Neural cell (in vitro differentiated cells): ENCODE measurements around the gene ZNF750. TPM values are rescaled to one million over a fixed set of nuclear protein-coding genes. Genes with fewer than 3 reads are reported as not detected.

Source experiments
- H2AFZ ChIP-seq: fragments of 200-600, 300-800 bp; sonication (generic), shearing (Covaris generic); 2 replicates; pipeline ENCODE4 v1.6.0; 2014; ENCODE audit warnings: low read depth, mild to moderate bottlenecking, antibody characterized with exemption, low read length, moderate library complexity
- H3F3A ChIP-seq: fragments of 200-600 bp; shearing (Covaris generic); 2 replicates; pipeline ENCODE4 v1.6.1; 2016; ENCODE audit warnings: mild to moderate bottlenecking, moderate library complexity, mixed read lengths, antibody characterized with exemption, low read length; ENCODE audit not compliant: insufficient read depth, poor library complexity, severe bottlenecking
- H3K27ac ChIP-seq: fragments of 200-600, 300-800 bp; sonication (generic), shearing (Covaris generic); 2 replicates; pipeline ENCODE4 v1.5.1; 2014; ENCODE audit warnings: mild to moderate bottlenecking, low read length, moderate library complexity
- H3K27me3 ChIP-seq: fragments of 300-800, 200-600 bp; sonication (generic), shearing (Covaris generic); 2 replicates; pipeline ENCODE4 v1.6.0; 2014; ENCODE audit warnings: mild to moderate bottlenecking, low read depth, low read length, moderate library complexity; ENCODE audit not compliant: insufficient read depth
- H3K36me3 ChIP-seq: fragments of 300-800, 200-600 bp; sonication (generic), shearing (Covaris generic); 2 replicates; pipeline ENCODE4 v1.5.1; 2014; ENCODE audit warnings: mild to moderate bottlenecking, antibody characterized with exemption, low read length, moderate library complexity; ENCODE audit not compliant: insufficient read depth
- H3K4me2 ChIP-seq: fragments of 300-800, 200-600 bp; sonication (generic), shearing (Covaris generic); 2 replicates; pipeline ENCODE4 v1.6.0; 2014; ENCODE audit warnings: mild to moderate bottlenecking, low read length
- H3K4me3 ChIP-seq: fragments of 300-800, 200-600 bp; sonication (generic), shearing (Covaris generic); 2 replicates; pipeline ENCODE4 v1.5.1; 2014; ENCODE audit warnings: mild to moderate bottlenecking, low read length, moderate library complexity
- H3K79me2 ChIP-seq: fragments of 200-600 bp; shearing (Covaris generic); replicated peaks from 2 replicates; pipeline ENCODE4 v1.6.0; 2014; ENCODE audit warnings: mild to moderate bottlenecking, low read length, moderate library complexity; ENCODE audit not compliant: insufficient read depth
- H3K9ac ChIP-seq: fragments of 300-800, 200-600 bp; sonication (generic), shearing (Covaris generic); 2 replicates; pipeline ENCODE4 v1.6.1; 2016; ENCODE audit warnings: mild to moderate bottlenecking, low read length, mixed read lengths
- H3K9me2 ChIP-seq: fragments of 200-600 bp; shearing (Covaris generic); 2 replicates; pipeline ENCODE4 v1.6.1; 2016; ENCODE audit warnings: mild to moderate bottlenecking, low read length, mixed read lengths; ENCODE audit not compliant: insufficient read depth
- H3K9me3 ChIP-seq: fragments of 200-600, 300-800 bp; sonication (generic), shearing (Covaris generic); 2 replicates; pipeline ENCODE4 v1.6.1; 2016; ENCODE audit warnings: mild to moderate bottlenecking, mixed run types, low read length, moderate library complexity, mixed read lengths
- H4K20me1 ChIP-seq: fragments of 200-600 bp; shearing (Covaris generic); 2 replicates; pipeline ENCODE4 v1.6.1; 2016; ENCODE audit warnings: mild to moderate bottlenecking, mixed run types; ENCODE audit not compliant: insufficient read depth
- EP300 ChIP-seq: fragments of 450-650 bp; conservative IDR thresholded peaks from 2 replicates; pipeline ENCODE4 v1.6.1; 2014; ENCODE audit warnings: antibody characterized with exemption, mild to moderate bottlenecking, moderate library complexity; ENCODE audit not compliant: poor library complexity, severe bottlenecking
- EZH2 ChIP-seq: fragments of 200-600, 300-800 bp; shearing (Covaris generic), sonication (generic); IDR thresholded peaks from 2 replicates; pipeline ENCODE4 v1.6.1; 2014; ENCODE audit warnings: antibody characterized with exemption, low read length, borderline replicate concordance, mild to moderate bottlenecking; ENCODE audit not compliant: insufficient read depth, poor library complexity, severe bottlenecking
- MXI1 ChIP-seq: fragments of 450-650 bp; conservative IDR thresholded peaks from 2 replicates; pipeline ENCODE4 v1.6.1; 2014; ENCODE audit warnings: antibody characterized with exemption, mild to moderate bottlenecking; ENCODE audit not compliant: poor library complexity, severe bottlenecking
- POLR2AphosphoS5 ChIP-seq: IDR thresholded peaks from 2 replicates; pipeline ENCODE4 v1.6.1; 2012
- RAD21 ChIP-seq: fragments of 450-650 bp; conservative IDR thresholded peaks from 2 replicates; pipeline ENCODE4 v1.6.1; 2014; ENCODE audit warnings: antibody characterized with exemption, mild to moderate bottlenecking, moderate library complexity
- SMC3 ChIP-seq: fragments of 450-650 bp; conservative IDR thresholded peaks from 2 replicates; pipeline ENCODE4 v1.6.1; 2014; ENCODE audit warnings: antibody characterized with exemption, mild to moderate bottlenecking, moderate library complexity; ENCODE audit not compliant: poor library complexity
- TAF1 ChIP-seq: IDR thresholded peaks from 2 replicates; pipeline ENCODE4 v1.6.1; 2012; ENCODE audit warnings: low read depth
- polyA plus RNA-seq: library from polyadenylated mRNA; depleted of rRNA; stranded (reverse); fragments of >200 nt; gene quantifications from 2 replicates; pipeline ENCODE4 v1.2.3, GENCODE V29; 2014
- TF ChIP-seq, protein P1 (sequence below): IDR thresholded peaks from 2 replicates; pipeline ENCODE4 v1.6.1; 2012; ENCODE audit warnings: borderline replicate concordance
- TF ChIP-seq, protein P2 (sequence below): fragments of 450-650 bp; IDR thresholded peaks from 2 replicates; pipeline ENCODE4 v1.5.1; 2014; ENCODE audit warnings: antibody characterized with exemption, mild to moderate bottlenecking, moderate library complexity; ENCODE audit not compliant: poor library complexity, severe bottlenecking

The ZNF750 gene
- polyA plus RNA-seq, 1 donor from 2014 or later: not detected

DNA sequence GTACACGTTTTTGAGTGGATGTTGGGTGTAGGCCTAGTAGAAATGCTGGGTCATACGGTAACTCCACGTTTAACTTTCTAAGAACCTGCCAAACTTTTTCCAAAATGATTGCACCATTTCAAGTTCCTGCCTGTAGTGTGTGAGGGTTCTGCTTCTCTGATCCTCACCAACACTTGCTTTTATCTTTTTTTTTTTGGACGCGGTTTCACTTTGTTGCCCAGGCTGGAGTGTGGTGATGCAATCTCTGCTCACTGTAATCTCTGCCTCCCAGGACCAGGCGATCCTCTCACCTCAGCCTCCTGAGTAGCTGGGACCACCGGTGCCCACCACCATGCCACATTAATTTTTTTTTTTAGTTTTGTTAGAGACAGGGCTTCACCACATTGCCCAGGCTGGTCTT lies 23.5 kb downstream of the ZNF750 start:
- H3K27me3 ChIP-seq: no peaks in the 10 kb centered on the region

DNA sequence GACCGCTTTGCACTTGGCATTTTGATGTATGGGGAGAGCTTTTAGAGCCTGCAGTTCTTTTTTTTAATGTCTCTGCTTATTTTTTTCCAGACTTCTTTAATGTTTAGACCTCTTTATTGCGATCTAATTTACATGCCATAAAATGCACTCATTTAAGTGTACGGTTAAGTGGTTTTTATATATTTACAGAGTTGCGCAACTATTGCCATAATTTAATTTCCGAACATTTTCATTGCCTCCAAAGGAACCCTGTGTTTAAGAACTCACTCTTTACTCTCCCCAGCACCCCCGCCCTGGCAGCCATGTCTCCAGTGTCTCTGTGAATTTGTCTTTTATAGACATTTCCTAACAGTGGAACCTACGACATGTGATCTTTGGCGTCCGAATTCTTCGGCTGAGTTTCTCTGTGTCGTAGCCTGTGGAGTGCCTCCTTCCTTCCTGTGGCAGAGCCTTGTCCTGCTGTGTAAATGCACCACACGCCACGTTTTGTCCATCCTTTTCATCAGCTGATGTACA lies 24.0 kb downstream of the ZNF750 start:
- Histone ChIP-seq H3K9me3 (no peaks in the 10 kb centered on the region), H4K20me1 (no peaks in the 10 kb centered on the region), H3K79me2 (no peaks in the 10 kb centered on the region), H3K9ac (no peak overlapping the region), H2AFZ (no peak overlapping the region), H3K36me3 (peaks cover 17% of the 10 kb centered on the region), H3K9me2 (no peaks in the 10 kb centered on the region), H3K27me3 (no peaks in the 10 kb centered on the region), H3K4me3 (no peak overlapping the region), H3K27ac (no peak overlapping the region), H3F3A (no peaks in the 10 kb centered on the region), H3K4me2 (no peak overlapping the region)
- TF ChIP-seq POLR2AphosphoS5: no peak
- no peak for TF ChIP-seq MXI1
- TF ChIP-seq EZH2: no peak
- TF ChIP-seq SMC3: no peak
- TF ChIP-seq RAD21: no peak
- TF ChIP-seq, protein P1, sequence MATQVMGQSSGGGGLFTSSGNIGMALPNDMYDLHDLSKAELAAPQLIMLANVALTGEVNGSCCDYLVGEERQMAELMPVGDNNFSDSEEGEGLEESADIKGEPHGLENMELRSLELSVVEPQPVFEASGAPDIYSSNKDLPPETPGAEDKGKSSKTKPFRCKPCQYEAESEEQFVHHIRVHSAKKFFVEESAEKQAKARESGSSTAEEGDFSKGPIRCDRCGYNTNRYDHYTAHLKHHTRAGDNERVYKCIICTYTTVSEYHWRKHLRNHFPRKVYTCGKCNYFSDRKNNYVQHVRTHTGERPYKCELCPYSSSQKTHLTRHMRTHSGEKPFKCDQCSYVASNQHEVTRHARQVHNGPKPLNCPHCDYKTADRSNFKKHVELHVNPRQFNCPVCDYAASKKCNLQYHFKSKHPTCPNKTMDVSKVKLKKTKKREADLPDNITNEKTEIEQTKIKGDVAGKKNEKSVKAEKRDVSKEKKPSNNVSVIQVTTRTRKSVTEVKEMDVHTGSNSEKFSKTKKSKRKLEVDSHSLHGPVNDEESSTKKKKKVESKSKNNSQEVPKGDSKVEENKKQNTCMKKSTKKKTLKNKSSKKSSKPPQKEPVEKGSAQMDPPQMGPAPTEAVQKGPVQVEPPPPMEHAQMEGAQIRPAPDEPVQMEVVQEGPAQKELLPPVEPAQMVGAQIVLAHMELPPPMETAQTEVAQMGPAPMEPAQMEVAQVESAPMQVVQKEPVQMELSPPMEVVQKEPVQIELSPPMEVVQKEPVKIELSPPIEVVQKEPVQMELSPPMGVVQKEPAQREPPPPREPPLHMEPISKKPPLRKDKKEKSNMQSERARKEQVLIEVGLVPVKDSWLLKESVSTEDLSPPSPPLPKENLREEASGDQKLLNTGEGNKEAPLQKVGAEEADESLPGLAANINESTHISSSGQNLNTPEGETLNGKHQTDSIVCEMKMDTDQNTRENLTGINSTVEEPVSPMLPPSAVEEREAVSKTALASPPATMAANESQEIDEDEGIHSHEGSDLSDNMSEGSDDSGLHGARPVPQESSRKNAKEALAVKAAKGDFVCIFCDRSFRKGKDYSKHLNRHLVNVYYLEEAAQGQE: no peak
- TF ChIP-seq, protein P2, sequence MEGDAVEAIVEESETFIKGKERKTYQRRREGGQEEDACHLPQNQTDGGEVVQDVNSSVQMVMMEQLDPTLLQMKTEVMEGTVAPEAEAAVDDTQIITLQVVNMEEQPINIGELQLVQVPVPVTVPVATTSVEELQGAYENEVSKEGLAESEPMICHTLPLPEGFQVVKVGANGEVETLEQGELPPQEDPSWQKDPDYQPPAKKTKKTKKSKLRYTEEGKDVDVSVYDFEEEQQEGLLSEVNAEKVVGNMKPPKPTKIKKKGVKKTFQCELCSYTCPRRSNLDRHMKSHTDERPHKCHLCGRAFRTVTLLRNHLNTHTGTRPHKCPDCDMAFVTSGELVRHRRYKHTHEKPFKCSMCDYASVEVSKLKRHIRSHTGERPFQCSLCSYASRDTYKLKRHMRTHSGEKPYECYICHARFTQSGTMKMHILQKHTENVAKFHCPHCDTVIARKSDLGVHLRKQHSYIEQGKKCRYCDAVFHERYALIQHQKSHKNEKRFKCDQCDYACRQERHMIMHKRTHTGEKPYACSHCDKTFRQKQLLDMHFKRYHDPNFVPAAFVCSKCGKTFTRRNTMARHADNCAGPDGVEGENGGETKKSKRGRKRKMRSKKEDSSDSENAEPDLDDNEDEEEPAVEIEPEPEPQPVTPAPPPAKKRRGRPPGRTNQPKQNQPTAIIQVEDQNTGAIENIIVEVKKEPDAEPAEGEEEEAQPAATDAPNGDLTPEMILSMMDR: no peak
- TF ChIP-seq TAF1: no peak
- TF ChIP-seq EP300: no peak

More for the DNA sequence above, 23.5 kb downstream of the ZNF750 start:
- H3K4me3 ChIP-seq: no peak overlapping the region
- no peak overlapping the region for H3K27ac ChIP-seq
- no peaks in the 10 kb centered on the region for H3K9me2 ChIP-seq
- no peak overlapping the region for H3K9ac ChIP-seq
- no peaks in the 10 kb centered on the region for H3K9me3 ChIP-seq
- peaks cover 17% of the 10 kb centered on the region for H3K36me3 ChIP-seq
- no peak overlapping the region for H3K4me2 ChIP-seq
- H3F3A ChIP-seq: no peaks in the 10 kb centered on the region
- no peak overlapping the region for H2AFZ ChIP-seq
- TF ChIP-seq TAF1 (no peak), EP300 (no peak), POLR2AphosphoS5 (no peak), MXI1 (no peak), EZH2 (no peak), SMC3 (no peak), RAD21 (no peak)
- TF ChIP-seq, protein P1: no peak
- TF ChIP-seq, protein P2: no peak
- no peaks in the 10 kb centered on the region for H4K20me1 ChIP-seq
- H3K79me2 ChIP-seq: no peaks in the 10 kb centered on the region
